Colonic mucosa (tissue), 4 donors: ENCODE data around the gene SWAP70. TPM values are rescaled to one million over a fixed set of nuclear protein-coding genes. Genes with fewer than 3 reads are reported as not detected.
"Not testable (repeated sequence)": the region's sequence is repeated elsewhere in the genome, so short reads cannot be mapped to it uniquely, and the experiment has no call there.

Source experiments
- DNase-seq: peaks from one replicate; pipeline ENCODE4 v3.0.0-alpha.2; 2020
- H3K27ac ChIP-seq: fragments of 200-600 bp; one replicate; pipeline ENCODE4 v1.8.0; 2021
- H3K27me3 ChIP-seq: fragments of 200-600 bp; one replicate; pipeline ENCODE4 v1.8.0; 2021
- H3K36me3 ChIP-seq: fragments of 200-600 bp; one replicate; pipeline ENCODE4 v1.8.0; 2021
- H3K4me1 ChIP-seq: fragments of 200-600 bp; one replicate; pipeline ENCODE4 v1.8.0; 2021; ENCODE audit warnings: mild to moderate bottlenecking
- H3K4me3 ChIP-seq: fragments of 200-600 bp; one replicate; pipeline ENCODE4 v1.8.0; 2021
- H3K9ac ChIP-seq, 2 donors: one replicate each; pipeline ENCODE4 v1.7.0; 2013; ENCODE audit warnings: control low read depth in 2 of 2, low read depth in 2 of 2, low read length in 2 of 2
- H3K9me3 ChIP-seq: fragments of 200-600 bp; one replicate; pipeline ENCODE4 v1.8.0; 2021
- CTCF ChIP-seq: fragments of 200-600 bp; IDR thresholded peaks from one replicate; pipeline ENCODE4 v1.8.0; 2022; ENCODE audit warnings: antibody characterized with exemption, mild to moderate bottlenecking
- intact Hi-C: fragments of 100-400 bp; cut with DNase I; formaldehyde crosslinking; loops from one replicate; pipeline ENCODE4 v1.14.1; 2022
- total RNA-seq, 2 donors: library from RNA; stranded (reverse); fragmentation: NEBNext Ultra II Directional in 1 of 2; extraction: Animal tissue kit (Norgen Biotek cat#: 25700) in 1 of 2; gene quantifications; one replicate each; pipeline ENCODE4 v1.2.1, GENCODE V29; 2021
- donor health status: healthy.
- donor health status: DM: no; HTN: no; CAD: no.
- donor health status: DM: no; HTN: no; CAD: no.

SWAP70 gene
- total RNA-seq, 2 donors from 2014 or later, result 13.1 to 21.2 TPM

- H3K9ac ChIP-seq, result no peak overlapping the region
- no peak overlapping the region for H3K4me3 ChIP-seq
- intact Hi-C loops, result no loop called here
- no peak for DNase-seq
- no peak for TF ChIP-seq CTCF
- H3K27me3 ChIP-seq, result no peaks in the 10 kb centered on the region
- no peak overlapping the region for H3K27ac ChIP-seq
- no peaks in the 10 kb centered on the region for H3K36me3 ChIP-seq
- peaks cover 4% of the 10 kb centered on the region for H3K4me1 ChIP-seq
- H3K9me3 ChIP-seq, result no peaks in the 10 kb centered on the region
Observed at GRCh38 chr11:9619004-9619403, 44.9 kb upstream of the SWAP70 start.

GRCh38 chr11:9619971-9620370 lies 43.9 kb upstream of the SWAP70 start:
- no peaks in the 10 kb centered on the region for H3K27me3 ChIP-seq
- no peaks in the 10 kb centered on the region for H3K4me1 ChIP-seq
- H3K36me3 ChIP-seq, result no peaks in the 10 kb centered on the region
- intact Hi-C loops, result no loop called here
- DNase-seq, result no peak
- no peak overlapping the region for H3K4me3 ChIP-seq
- H3K9me3 ChIP-seq, result no peaks in the 10 kb centered on the region
- TF ChIP-seq CTCF, result no peak
- no peak overlapping the region for H3K9ac ChIP-seq
- no peak overlapping the region for H3K27ac ChIP-seq

- intact Hi-C loops, result not testable (repeated sequence)
Observed at GRCh38 chr11:9622353-9622752, 41.5 kb upstream of the SWAP70 start.

GRCh38 chr11:9623053-9623452 lies 40.8 kb upstream of the SWAP70 start:
- intact Hi-C loops, H3K9me3 ChIP-seq, DNase-seq: not testable (repeated sequence)

More at GRCh38 chr11:9622353-9622752, 41.5 kb upstream of the SWAP70 start:
- DNase-seq, H3K27me3 ChIP-seq, H3K36me3 ChIP-seq, H3K9ac ChIP-seq, H3K9me3 ChIP-seq, H3K4me3 ChIP-seq, H3K27ac ChIP-seq, H3K4me1 ChIP-seq: not testable (repeated sequence)

GRCh38 chr11:9624448-9624847 lies 39.4 kb upstream of the SWAP70 start:
- TF ChIP-seq CTCF, result no peak
- Histone ChIP-seq H3K27me3 (no peaks in the 10 kb centered on the region), H3K4me1 (no peaks in the 10 kb centered on the region), H3K36me3 (no peaks in the 10 kb centered on the region), H3K4me3 (no peak overlapping the region), H3K9ac (no peak overlapping the region), H3K9me3 (no peaks in the 10 kb centered on the region), H3K27ac (no peak overlapping the region)
- intact Hi-C loops, result no loop called here
- DNase-seq, result no peak

More at GRCh38 chr11:9623053-9623452, 40.8 kb upstream of the SWAP70 start:
- H3K27me3 ChIP-seq, H3K9ac ChIP-seq, H3K4me1 ChIP-seq, H3K36me3 ChIP-seq, H3K4me3 ChIP-seq, H3K27ac ChIP-seq: not testable (repeated sequence)

GRCh38 chr11:9625162-9625561 lies 38.7 kb upstream of the SWAP70 start:
- no peaks in the 10 kb centered on the region for H3K36me3 ChIP-seq
- H3K9me3 ChIP-seq, result no peaks in the 10 kb centered on the region
- TF ChIP-seq CTCF, result no peak
- H3K27me3 ChIP-seq, result no peaks in the 10 kb centered on the region
- DNase-seq, result no peak
- intact Hi-C loops, result no loop called here
- no peak overlapping the region for H3K4me3 ChIP-seq
- no peaks in the 10 kb centered on the region for H3K4me1 ChIP-seq
- no peak overlapping the region for H3K27ac ChIP-seq
- no peak overlapping the region for H3K9ac ChIP-seq

GRCh38 chr11:9625728-9626127 lies 38.1 kb upstream of the SWAP70 start:
- no peak for DNase-seq
- Histone ChIP-seq H3K9ac (no peak overlapping the region), H3K4me3 (no peak overlapping the region), H3K4me1 (no peaks in the 10 kb centered on the region), H3K27ac (no peak overlapping the region), H3K36me3 (no peaks in the 10 kb centered on the region), H3K27me3 (no peaks in the 10 kb centered on the region), H3K9me3 (no peaks in the 10 kb centered on the region)
- intact Hi-C loops, result no loop called here
- no peak for TF ChIP-seq CTCF
